GM19099 (cell line): ENCODE results near the gene TINAG.

Experiments used
- POLR2A ChIP-seq: IDR thresholded peaks from 3 replicates; pipeline ENCODE4 v1.6.1; 2011; ENCODE audit warnings: low read depth; ENCODE audit not compliant: insufficient read length; ENCODE audit errors: extremely low read depth

The TINAG gene

GRCh38 chr6:54361734-54362133 is 53.5 kb downstream of the TINAG start:
- TF ChIP-seq POLR2A, result no peak

GRCh38 chr6:54366667-54367327 is 58.6 kb downstream of the TINAG start:
- TF ChIP-seq POLR2A, result no peak

- no peak for TF ChIP-seq POLR2A
Observed at GRCh38 chr6:54377776-54378175, 69.5 kb downstream of the TINAG start.

DNA sequence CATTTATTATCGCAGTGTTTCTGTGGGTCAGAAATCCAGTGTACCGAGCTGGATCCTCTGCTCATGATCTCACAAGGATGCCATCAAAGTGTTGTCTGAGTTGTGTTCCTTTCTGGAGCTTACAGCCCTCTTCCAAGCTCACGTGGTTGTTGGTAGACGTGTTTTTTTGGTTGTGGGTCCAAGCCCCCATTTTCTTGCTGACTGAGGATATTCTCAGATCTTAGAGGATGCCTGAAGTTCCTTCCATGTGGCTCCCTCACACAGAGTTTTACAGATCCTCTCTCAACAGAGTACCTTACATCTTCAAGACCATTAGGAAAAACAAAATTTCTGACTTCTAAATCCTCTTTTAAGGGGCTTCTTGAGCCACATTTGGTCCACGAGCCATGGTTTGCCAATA is 78.1 kb downstream of the TINAG start:
- no peak for TF ChIP-seq POLR2A

DNA sequence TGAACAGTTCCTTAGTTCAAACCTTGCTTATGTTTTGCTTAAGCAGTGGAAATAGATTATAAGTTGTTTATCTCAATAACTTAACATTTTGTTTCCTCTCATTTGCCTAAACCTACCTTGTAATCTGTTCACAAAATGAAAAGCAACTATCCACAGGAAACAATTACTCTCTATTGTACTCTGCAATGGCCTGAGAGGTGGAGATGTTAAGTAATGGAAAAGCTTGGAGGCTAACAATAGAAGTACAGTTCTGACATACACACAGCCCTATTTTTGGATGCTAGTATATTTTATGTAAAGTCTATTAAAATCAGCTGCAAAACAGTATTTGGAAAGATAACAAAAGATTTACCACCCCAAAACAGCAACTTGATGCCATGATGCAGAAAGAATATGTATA is 82.1 kb downstream of the TINAG start:
- TF ChIP-seq POLR2A, result no peak

DNA sequence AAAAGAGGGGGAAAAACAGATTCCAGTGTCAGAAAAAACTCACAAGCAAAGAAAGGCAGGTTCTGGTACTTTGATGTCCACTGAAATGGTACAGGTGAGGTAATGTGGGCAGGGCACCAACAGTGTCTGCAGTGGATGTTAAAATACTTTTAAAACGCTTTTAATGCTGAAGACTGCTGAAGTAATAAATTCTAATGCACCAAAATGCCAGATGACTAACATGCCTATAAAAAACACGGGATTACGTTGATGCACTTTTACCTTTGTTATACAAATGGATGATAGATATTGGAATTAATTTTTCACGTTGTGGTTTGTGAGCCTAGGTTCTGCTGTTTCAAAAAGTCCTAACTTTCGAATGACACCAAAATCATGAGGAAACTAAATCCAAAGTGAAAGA is 83.3 kb downstream of the TINAG start:
- TF ChIP-seq POLR2A, result no peak

DNA sequence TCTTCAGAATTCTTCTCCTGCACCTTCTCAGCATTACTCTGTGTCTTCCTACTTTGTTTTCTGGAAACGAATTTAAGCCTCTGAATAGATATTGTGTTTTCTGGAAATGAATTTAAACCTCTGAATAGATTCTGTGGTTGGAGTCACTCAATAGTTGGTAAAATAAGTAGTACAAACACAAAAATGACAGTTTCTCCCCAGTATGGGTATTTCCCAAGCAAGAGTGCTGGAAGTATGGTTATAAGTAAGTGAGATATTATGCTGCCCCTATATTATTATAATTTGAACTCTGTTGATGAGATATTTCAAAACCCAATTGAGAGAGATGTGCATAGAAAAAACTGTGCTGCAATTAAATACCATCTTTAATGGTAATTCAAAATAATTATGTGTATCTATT is 94.9 kb downstream of the TINAG start:
- no peak for TF ChIP-seq POLR2A

- no peak for TF ChIP-seq POLR2A
Observed at GRCh38 chr6:54404791-54405190, 96.5 kb downstream of the TINAG start.

- TF ChIP-seq POLR2A, result no peak
Observed at GRCh38 chr6:54411767-54412166, 103.5 kb downstream of the TINAG start.

GRCh38 chr6:54415517-54415916 is 107.3 kb downstream of the TINAG start:
- TF ChIP-seq POLR2A, result no peak

DNA sequence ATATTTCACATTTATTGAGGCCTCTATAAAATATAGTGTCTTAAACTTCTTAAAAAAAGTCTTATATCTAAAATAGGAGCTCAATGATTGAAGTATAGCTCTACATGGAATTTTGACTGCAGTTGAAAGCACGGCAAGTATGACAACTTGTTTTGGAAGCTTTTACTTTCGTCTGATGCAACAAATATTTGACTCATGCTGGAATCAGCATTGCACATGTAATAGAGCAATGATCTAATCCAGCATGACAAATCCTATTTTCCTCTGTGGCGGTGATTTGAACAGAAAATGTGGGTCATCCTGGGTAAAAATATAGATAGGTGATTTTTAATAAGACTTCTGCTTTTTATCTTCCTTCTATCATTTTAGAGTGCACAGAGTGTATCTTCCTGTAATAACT is 111.6 kb downstream of the TINAG start:
- no peak for TF ChIP-seq POLR2A

GRCh38 chr6:54426995-54427394 is 118.8 kb downstream of the TINAG start:
- no peak for TF ChIP-seq POLR2A

DNA sequence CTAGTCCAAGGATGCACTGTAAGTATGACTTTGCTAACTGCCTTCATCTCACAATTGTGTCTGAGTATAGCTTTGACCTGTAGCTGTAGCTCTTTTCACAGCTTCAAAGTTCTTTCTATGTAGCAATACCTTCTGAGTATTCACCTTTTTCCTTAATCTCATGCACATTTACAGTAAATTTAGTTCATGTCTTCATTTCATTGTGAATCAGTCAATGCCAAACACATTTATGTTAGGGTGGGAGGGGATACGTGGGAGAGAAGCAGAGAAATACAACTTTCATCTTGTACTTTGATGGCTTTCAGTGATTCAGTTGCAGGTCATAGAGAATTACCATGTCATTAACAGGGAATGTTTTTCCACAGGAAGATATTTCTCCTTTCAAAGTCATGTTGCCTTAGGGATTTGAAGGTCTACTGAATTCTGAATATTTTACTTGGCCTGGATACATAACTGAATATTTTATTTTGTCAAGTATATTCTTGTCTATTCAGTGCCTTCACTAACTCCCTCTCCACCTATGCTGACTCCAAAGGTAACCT is 119.2 kb downstream of the TINAG start:
- TF ChIP-seq POLR2A, result no peak

DNA sequence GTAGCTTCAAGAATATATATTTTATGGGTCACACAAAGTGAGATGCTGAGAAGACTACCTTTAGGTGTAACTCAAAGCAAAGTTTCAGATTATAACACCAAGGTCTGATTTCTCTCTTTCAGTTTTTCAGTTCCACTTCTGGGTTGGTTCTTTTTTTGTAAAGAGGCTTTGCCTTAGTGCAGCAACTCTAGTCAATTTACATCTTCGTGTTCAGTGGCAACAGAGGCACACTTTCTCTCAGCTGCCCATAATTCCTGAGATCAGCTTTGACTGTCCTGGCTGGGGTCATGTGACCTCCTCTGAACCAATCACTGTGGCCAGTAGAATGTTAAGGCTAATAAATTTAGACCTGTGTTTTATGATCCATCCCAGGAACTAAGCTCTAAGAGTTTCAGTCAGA is 120.2 kb downstream of the TINAG start:
- TF ChIP-seq POLR2A, result no peak

GRCh38 chr6:54431466-54431865 is 123.2 kb downstream of the TINAG start:
- TF ChIP-seq POLR2A, result no peak
